ENCODE data around the gene PDE7B.

Gene PDE7B

DNA sequence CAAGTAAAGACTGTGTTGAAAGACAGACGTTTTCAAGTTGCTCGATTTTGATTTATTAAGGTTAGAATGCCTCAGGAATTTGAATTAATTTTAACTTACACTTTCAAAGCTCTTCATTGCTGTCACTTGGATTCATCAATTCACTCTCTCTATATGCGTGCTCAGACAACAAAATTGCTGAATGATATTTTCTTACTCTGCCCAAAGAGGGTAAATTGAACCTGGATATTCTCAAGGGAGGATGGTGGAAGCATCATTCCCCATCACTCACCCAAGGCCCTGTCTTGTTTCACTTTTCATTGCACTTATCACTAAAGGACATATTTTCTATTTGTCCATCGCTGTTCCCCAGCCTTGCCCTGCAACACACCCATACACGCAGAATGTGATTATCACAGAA, 102.3 kb downstream of the PDE7B start:
- Histone ChIP-seq H3K4me3 (replicated peaks; ENCODE audit: low read depth, low read length) (no peak overlapping the region), H3K27me3 (replicated peaks; ENCODE audit: control insufficient read depth, insufficient read depth, low read length) (no peaks in the 10 kb centered on the region; the same call in none of the 2 replicates), H3K36me3 (ENCODE audit: control insufficient read depth, insufficient read depth, low read length) (no peaks in the 10 kb centered on the region)
- DNase-seq (ENCODE audit: extremely low read depth, insufficient read length): no peak
- TF ChIP-seq, protein P1, sequence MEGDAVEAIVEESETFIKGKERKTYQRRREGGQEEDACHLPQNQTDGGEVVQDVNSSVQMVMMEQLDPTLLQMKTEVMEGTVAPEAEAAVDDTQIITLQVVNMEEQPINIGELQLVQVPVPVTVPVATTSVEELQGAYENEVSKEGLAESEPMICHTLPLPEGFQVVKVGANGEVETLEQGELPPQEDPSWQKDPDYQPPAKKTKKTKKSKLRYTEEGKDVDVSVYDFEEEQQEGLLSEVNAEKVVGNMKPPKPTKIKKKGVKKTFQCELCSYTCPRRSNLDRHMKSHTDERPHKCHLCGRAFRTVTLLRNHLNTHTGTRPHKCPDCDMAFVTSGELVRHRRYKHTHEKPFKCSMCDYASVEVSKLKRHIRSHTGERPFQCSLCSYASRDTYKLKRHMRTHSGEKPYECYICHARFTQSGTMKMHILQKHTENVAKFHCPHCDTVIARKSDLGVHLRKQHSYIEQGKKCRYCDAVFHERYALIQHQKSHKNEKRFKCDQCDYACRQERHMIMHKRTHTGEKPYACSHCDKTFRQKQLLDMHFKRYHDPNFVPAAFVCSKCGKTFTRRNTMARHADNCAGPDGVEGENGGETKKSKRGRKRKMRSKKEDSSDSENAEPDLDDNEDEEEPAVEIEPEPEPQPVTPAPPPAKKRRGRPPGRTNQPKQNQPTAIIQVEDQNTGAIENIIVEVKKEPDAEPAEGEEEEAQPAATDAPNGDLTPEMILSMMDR (IDR thresholded peaks at IDR 0.05; ENCODE audit: insufficient read depth, low read length, poor library complexity, severe bottlenecking): no peak

- no peak for DNase-seq (ENCODE audit: extremely low read depth, insufficient read length)
- Histone ChIP-seq H3K4me3 (replicated peaks; ENCODE audit: low read depth, low read length) (no peak overlapping the region), H3K36me3 (ENCODE audit: control insufficient read depth, insufficient read depth, low read length) (no peaks in the 10 kb centered on the region), H3K27me3 (replicated peaks; ENCODE audit: control insufficient read depth, insufficient read depth, low read length) (no peaks in the 10 kb centered on the region; the same call in none of the 2 replicates)
- TF ChIP-seq, protein P1 (IDR thresholded peaks at IDR 0.05; ENCODE audit: insufficient read depth, low read length, poor library complexity, severe bottlenecking): no peak
Observed at GRCh38 chr6:135955099-135955498, 103.6 kb downstream of the PDE7B start.

DNA sequence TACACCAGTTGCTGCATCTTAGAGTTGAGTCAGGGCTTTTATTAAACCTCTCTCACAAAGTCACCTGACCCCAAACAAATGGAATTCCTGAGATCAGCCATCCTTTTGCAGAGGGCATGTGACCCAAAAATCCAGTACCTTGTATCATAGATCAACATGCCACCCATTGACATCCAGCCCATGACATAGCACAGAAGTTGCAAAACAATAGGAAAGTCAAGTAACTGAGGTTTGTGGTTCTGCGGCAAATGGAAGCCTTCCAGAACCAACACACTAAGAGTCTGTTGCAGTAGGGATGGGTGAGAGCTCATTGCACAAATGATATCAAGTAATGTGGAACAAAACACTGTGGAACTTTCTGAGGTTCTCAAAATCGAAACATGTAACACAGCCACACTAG, 111.2 kb downstream of the PDE7B start:
- no peak for DNase-seq (ENCODE audit: extremely low read depth, insufficient read length)
- TF ChIP-seq, protein P1 (IDR thresholded peaks at IDR 0.05; ENCODE audit: insufficient read depth, low read length, poor library complexity, severe bottlenecking): no peak

GRCh38 chr6:135970750-135971149, 119.2 kb downstream of the PDE7B start:
- H3K27me3 ChIP-seq (replicated peaks; ENCODE audit: control insufficient read depth, insufficient read depth, low read length): no peaks in the 10 kb centered on the region
- TF ChIP-seq, protein P1 (IDR thresholded peaks at IDR 0.05; ENCODE audit: insufficient read depth, low read length, poor library complexity, severe bottlenecking): no peak
- DNase-seq (ENCODE audit: extremely low read depth, insufficient read length): no peak
- no peaks in the 10 kb centered on the region for H3K36me3 ChIP-seq (ENCODE audit: control insufficient read depth, insufficient read depth, low read length)
- H3K4me3 ChIP-seq (replicated peaks; ENCODE audit: low read depth, low read length): no peak overlapping the region

More for the DNA sequence above, 111.2 kb downstream of the PDE7B start:
- Histone ChIP-seq H3K4me3 (replicated peaks; ENCODE audit: low read depth, low read length) (no peak overlapping the region), H3K27me3 (replicated peaks; ENCODE audit: control insufficient read depth, insufficient read depth, low read length) (no peaks in the 10 kb centered on the region), H3K36me3 (ENCODE audit: control insufficient read depth, insufficient read depth, low read length) (no peaks in the 10 kb centered on the region)

- Histone ChIP-seq H3K27me3 (replicated peaks; ENCODE audit: control insufficient read depth, insufficient read depth, low read length) (no peaks in the 10 kb centered on the region), H3K36me3 (ENCODE audit: control insufficient read depth, insufficient read depth, low read length) (no peaks in the 10 kb centered on the region), H3K4me3 (replicated peaks; ENCODE audit: low read depth, low read length) (no peak overlapping the region)
- DNase-seq (ENCODE audit: extremely low read depth, insufficient read length): no peak
- TF ChIP-seq, protein P1 (IDR thresholded peaks at IDR 0.05; ENCODE audit: insufficient read depth, low read length, poor library complexity, severe bottlenecking): no peak
Observed at GRCh38 chr6:135971351-135971750, 119.8 kb downstream of the PDE7B start.

DNA sequence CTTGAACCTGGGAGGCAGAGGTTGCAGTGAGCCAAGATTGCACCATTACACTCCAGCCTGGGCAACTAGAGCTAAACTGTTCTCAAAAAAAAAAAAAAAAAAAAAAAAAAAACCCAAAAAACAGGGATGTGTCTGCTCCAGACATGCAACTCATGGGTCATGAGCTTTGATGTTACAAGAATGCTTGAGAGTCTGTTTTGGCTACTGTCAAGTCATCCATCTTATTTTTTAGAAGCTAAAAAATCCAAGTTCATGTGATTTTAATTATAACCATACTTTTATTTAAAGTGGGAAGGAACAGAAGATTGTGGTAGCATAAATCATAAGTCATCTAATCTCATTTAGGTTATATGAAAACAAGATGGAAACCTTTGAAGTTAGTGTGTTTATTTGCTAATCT, 120.6 kb downstream of the PDE7B start:
- no peaks in the 10 kb centered on the region for H3K27me3 ChIP-seq (replicated peaks; ENCODE audit: control insufficient read depth, insufficient read depth, low read length)
- no peaks in the 10 kb centered on the region for H3K36me3 ChIP-seq (ENCODE audit: control insufficient read depth, insufficient read depth, low read length)
- no peak overlapping the region for H3K4me3 ChIP-seq (replicated peaks; ENCODE audit: low read depth, low read length)
- TF ChIP-seq, protein P1 (IDR thresholded peaks at IDR 0.05; ENCODE audit: insufficient read depth, low read length, poor library complexity, severe bottlenecking): no peak
- DNase-seq (ENCODE audit: extremely low read depth, insufficient read length): no peak

Measured in GM06990 (cell line).